GM10266 (cell line): ENCODE measurements around the gene DCTN1.

ENCODE experiments used
- DNase-seq: peaks from one replicate; pipeline ENCODE4 v3.0.0; 2012; ENCODE audit errors: extremely low spot score
- CTCF ChIP-seq: IDR thresholded peaks from 2 replicates; pipeline ENCODE4 v1.5.1; 2012; ENCODE audit warnings: mild to moderate bottlenecking, low read depth; ENCODE audit not compliant: control insufficient read depth, insufficient read depth; ENCODE audit errors: missing control alignments

DCTN1 gene

GRCh38 chr2:74381751-74382150, 1.6 kb upstream of the DCTN1 start:
- DNase-seq: no peak
- no peak for TF ChIP-seq CTCF

GRCh38 chr2:74378007-74378406, 2.1 kb downstream of the DCTN1 start:
- DNase-seq: no peak
- no peak for TF ChIP-seq CTCF

GRCh38 chr2:74375838-74376237, 4.3 kb downstream of the DCTN1 start:
- no peak for DNase-seq
- TF ChIP-seq CTCF: no peak

- no peak for TF ChIP-seq CTCF
- DNase-seq: no peak
These were observed 5.5 kb downstream of the DCTN1 start for GRCh38 chr2:74374509-74375205.

GRCh38 chr2:74373985-74374384, 6.1 kb downstream of the DCTN1 start:
- no peak for TF ChIP-seq CTCF
- no peak for DNase-seq

- TF ChIP-seq CTCF: no peak
- no peak for DNase-seq
These were observed 6.9 kb downstream of the DCTN1 start for GRCh38 chr2:74373221-74373676.

GRCh38 chr2:74372674-74373073, 7.4 kb downstream of the DCTN1 start:
- DNase-seq: no peak
- no peak for TF ChIP-seq CTCF
